ENCODE data around the gene SLC4A11.

The SLC4A11 gene

GRCh38 chr20:3177746-3178485 lies 61.1 kb downstream of the SLC4A11 start:
- TF ChIP-seq CTCF (conservative IDR thresholded peaks at IDR 0.05; ENCODE audit: low read depth, low read length), result no peak
- no peak for DNase-seq (ENCODE audit: low read depth)
- H3K4me3 ChIP-seq (ENCODE audit: low read length), result no peak overlapping the region
